22Rv1 (cell line): ENCODE data around the gene DLG3.
"Not testable (repeated sequence)": the region's sequence is repeated elsewhere in the genome, so short reads cannot be mapped to it uniquely, and the experiment has no call there.

Experiments
- CTCF ChIP-seq: fragments of 450-650 bp; IDR thresholded peaks from 2 replicates; pipeline ENCODE4 v1.5.1; 2017; ENCODE audit warnings: mild to moderate bottlenecking
- ZFX ChIP-seq: fragments of 450-650 bp; IDR thresholded peaks from 2 replicates; pipeline ENCODE4 v1.6.1; 2017; ENCODE audit warnings: antibody characterized with exemption, borderline replicate concordance

GRCh38 chrX:70400181-70400580 is 44.5 kb upstream of the DLG3 start:
- TF ChIP-seq CTCF, ZFX: not testable (repeated sequence)
